ENCODE measurements around the gene TMIE. TPM values are rescaled to one million over a fixed set of nuclear protein-coding genes. Genes with fewer than 3 reads are reported as not detected.
"Not testable (repeated sequence)": the region's sequence is repeated elsewhere in the genome, so short reads cannot be mapped to it uniquely, and the experiment has no call there.

TMIE gene
- total and polyA plus RNA-seq, 2 donors = 0.26 to 1.0 TPM

DNA sequence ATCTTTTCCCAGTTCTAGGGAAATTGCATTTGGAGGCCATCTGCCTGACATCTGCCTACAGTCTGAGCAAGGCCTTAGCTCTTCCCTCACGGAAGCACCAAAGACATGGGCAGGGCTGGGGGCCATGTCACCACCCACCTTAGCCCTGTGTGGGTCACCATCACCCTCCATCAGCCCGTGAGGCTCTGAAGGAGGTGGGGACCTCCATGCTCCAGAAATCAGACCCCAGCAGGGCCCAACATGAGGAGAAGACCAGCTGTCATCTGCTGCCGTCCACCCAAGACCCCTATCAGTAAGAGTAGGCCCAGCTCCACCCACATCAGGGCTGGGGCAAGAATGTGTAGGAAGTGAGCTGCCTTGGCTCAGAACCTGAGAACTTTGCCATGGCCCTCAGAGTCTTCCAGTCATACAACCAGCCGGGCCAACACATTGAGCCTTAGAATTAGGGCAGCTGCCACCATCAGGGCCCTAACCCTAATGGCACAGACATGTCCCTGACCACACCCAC is 1.9 kb downstream of the TMIE start:
- no peak for DNase-seq (ENCODE audit: extremely low spot score)
- Histone ChIP-seq H3K4me3 (ENCODE audit: low read depth, low read length) (no peak overlapping the region), H3K27ac (ENCODE audit: low read depth) (no peak overlapping the region), H3K4me1 (ENCODE audit: insufficient read depth) (no peaks in the 10 kb centered on the region), H3K36me3 (ENCODE audit: insufficient read depth) (no peaks in the 10 kb centered on the region)
- 94% methylated on average over 4 of the region's 4 CpGs for WGBS

GRCh38 chr3:46704346-46704745 is 3.2 kb downstream of the TMIE start:
- H3K36me3 ChIP-seq (ENCODE audit: insufficient read depth); H3K27ac ChIP-seq (ENCODE audit: low read depth); DNase-seq (ENCODE audit: extremely low spot score); H3K4me1 ChIP-seq (ENCODE audit: insufficient read depth); H3K4me3 ChIP-seq (ENCODE audit: low read depth, low read length): not testable (repeated sequence)
- 42% methylated on average over 7 of the region's 7 CpGs for WGBS

GRCh38 chr3:46705022-46705530 is 3.9 kb downstream of the TMIE start:
- Histone ChIP-seq H3K4me3 (ENCODE audit: low read depth, low read length) (no peak overlapping the region), H3K36me3 (ENCODE audit: insufficient read depth) (no peaks in the 10 kb centered on the region), H3K27ac (ENCODE audit: low read depth) (no peak overlapping the region), H3K4me1 (ENCODE audit: insufficient read depth) (no peaks in the 10 kb centered on the region)
- DNase-seq (ENCODE audit: extremely low spot score) = no peak
- 22% methylated on average over 4 of the region's 4 CpGs for WGBS

- WGBS = 72% methylated on average over 19 of the region's 19 CpGs
- H3K4me1 ChIP-seq (ENCODE audit: insufficient read depth) = no peaks in the 10 kb centered on the region
- no peak overlapping the region for H3K27ac ChIP-seq (ENCODE audit: low read depth)
- no peaks in the 10 kb centered on the region for H3K36me3 ChIP-seq (ENCODE audit: insufficient read depth)
- no peak overlapping the region for H3K4me3 ChIP-seq (ENCODE audit: low read depth, low read length)
- no peak for DNase-seq (ENCODE audit: extremely low spot score)
Measured at GRCh38 chr3:46705751-46706552, 4.8 kb downstream of the TMIE start.

DNA sequence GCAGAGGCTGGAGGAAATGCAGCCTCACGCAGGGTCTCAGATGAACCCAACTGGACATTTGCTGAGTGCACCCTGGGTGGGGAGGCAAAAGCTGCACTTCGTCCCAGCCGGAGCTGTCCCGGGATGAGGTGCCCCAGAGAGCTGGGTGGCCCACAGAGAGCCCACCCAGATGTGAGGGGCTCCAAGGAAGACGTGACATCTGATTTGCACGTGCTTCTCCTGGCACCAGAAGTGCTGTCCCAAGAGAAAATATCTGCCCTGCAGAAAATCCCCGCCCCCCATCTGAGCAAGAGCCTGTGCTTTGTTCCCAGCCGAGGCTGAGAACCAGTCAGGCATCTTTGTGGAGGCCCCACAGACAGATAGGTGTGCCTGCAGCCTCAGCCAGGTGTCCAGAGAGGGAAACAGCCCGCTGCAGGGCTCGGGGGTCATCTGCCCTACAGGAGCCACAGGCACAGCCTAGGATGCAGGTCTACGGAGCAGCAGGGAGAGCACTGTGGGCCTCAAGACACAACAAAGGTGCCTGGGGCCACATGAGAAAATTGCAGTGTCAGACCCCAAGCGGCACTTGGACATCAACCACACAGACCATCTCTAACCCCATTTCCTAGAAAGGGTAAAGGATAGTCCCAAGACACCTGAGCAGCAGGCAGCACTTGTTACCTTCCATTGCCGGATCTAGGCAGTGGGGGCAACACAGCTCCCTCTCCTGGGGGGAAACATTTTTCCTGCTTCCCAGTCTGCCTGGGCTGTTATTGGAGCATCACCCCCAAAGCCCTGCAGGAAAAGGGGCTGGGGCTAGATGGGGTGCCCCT is 5.8 kb downstream of the TMIE start:
- WGBS = 72% methylated on average over 13 of the region's 13 CpGs
- H3K27ac ChIP-seq (ENCODE audit: low read depth) = no peak overlapping the region
- no peaks in the 10 kb centered on the region for H3K4me1 ChIP-seq (ENCODE audit: insufficient read depth)
- DNase-seq (ENCODE audit: extremely low spot score) = no peak
- H3K36me3 ChIP-seq (ENCODE audit: insufficient read depth) = no peaks in the 10 kb centered on the region
- no peak overlapping the region for H3K4me3 ChIP-seq (ENCODE audit: low read depth, low read length)

- WGBS = 90% methylated on average over 7 of the region's 7 CpGs
- H3K36me3 ChIP-seq (ENCODE audit: insufficient read depth) = no peaks in the 10 kb centered on the region
- DNase-seq (ENCODE audit: extremely low spot score) = no peak
- no peak overlapping the region for H3K4me3 ChIP-seq (ENCODE audit: low read depth, low read length)
- no peaks in the 10 kb centered on the region for H3K4me1 ChIP-seq (ENCODE audit: insufficient read depth)
- no peak overlapping the region for H3K27ac ChIP-seq (ENCODE audit: low read depth)
Measured at GRCh38 chr3:46707601-46708011, 6.4 kb downstream of the TMIE start.

DNA sequence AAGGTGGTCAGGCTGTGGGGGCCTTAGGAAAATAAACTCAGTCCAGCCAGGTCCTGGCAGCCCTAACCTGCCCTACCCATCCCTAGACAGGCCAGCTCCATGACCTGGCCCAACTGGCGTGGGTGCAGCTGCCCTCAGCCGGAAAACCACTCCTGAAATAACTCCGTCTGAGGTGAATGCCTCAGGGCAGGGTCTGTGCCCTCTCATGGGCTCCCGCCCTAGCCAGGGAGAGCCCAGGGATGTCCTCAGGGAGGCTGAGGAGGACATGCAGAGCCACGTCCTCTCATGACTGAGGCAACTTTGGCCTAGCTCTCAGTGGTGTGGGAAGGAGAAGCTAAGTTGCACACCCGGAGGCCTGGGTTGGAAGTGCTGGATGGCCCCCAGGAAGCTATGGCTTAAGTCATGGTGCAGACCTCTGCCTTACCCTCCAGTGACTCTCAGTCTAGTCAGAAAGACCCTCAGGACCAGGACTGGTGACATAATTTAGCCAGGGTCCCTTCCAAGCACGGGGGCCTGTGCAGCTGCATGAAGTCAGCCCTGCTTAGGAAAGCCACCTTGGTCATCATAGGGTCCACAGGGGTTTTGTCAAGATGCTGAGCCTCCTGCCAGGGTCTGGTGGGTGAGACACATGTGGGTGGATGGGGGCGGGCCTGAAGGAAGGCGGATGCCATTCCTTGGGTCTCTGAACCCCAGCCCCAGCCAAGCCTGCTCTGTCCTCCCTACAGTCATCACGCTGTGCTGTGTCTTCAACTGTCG is 7.4 kb downstream of the TMIE start:
- DNase-seq (ENCODE audit: extremely low spot score) = no peak
- H3K4me3 ChIP-seq (ENCODE audit: low read depth, low read length) = no peak overlapping the region

DNA sequence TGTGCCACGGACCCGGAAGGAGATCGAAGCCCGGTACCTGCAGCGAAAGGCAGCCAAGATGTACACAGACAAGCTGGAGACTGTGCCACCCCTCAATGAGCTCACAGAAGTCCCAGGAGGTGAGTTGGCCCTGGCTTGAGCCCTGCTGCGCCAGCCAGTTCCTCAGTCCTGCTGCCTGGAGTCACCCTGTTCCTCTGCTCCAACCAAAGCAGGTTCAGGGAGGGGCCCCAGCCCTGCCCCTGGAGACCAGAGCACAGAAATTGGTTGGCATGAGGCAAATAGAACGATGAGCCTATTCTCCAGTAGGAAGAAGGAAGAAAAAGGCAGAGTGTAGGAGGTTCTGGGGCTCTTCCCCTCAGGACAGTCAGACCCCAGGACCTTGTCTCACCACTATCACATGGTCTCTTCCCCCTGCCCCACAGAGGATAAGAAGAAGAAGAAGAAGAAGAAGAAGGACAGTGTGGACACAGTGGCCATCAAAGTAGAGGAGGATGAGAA is 8.0 kb downstream of the TMIE start:
- WGBS = 95% methylated on average over 7 of the region's 7 CpGs
- Histone ChIP-seq H3K4me1 (ENCODE audit: insufficient read depth) (no peaks in the 10 kb centered on the region), H3K36me3 (ENCODE audit: insufficient read depth) (no peaks in the 10 kb centered on the region), H3K27ac (ENCODE audit: low read depth) (no peak overlapping the region), H3K4me3 (ENCODE audit: low read depth, low read length) (no peak overlapping the region)
- DNase-seq (ENCODE audit: extremely low spot score) = no peak

More for the DNA sequence above, 7.4 kb downstream of the TMIE start:
- WGBS = 87% methylated on average over 11 of the region's 11 CpGs
- H3K36me3 ChIP-seq (ENCODE audit: insufficient read depth) = no peaks in the 10 kb centered on the region
- H3K4me1 ChIP-seq (ENCODE audit: insufficient read depth) = no peaks in the 10 kb centered on the region
- no peak overlapping the region for H3K27ac ChIP-seq (ENCODE audit: low read depth)

DNA sequence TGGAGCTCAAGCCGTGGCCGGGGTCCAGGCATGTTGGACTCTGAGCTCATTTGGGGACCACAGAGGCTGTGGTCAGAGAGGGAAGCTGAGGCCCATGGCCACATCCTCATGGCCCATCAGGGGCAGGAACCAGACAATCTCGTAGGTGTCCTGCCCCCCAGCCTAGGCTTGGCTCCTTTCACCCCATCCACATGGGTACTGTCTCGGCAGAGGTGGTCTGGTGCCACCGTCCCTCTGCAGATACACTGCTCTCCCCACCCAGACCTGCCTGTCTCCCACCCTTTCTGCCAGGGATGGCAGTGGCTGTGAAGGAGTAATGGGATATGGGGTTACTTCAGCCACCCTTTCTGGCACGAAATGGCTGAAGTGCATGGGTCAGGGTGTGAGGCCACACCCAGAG is 8.5 kb downstream of the TMIE start:
- Histone ChIP-seq H3K27ac (ENCODE audit: low read depth) (no peak overlapping the region), H3K36me3 (ENCODE audit: insufficient read depth) (no peaks in the 10 kb centered on the region), H3K4me3 (ENCODE audit: low read depth, low read length) (no peak overlapping the region), H3K4me1 (ENCODE audit: insufficient read depth) (no peaks in the 10 kb centered on the region)
- WGBS = 94% methylated on average over 6 of the region's 6 CpGs
- no peak for DNase-seq (ENCODE audit: extremely low spot score)

GRCh38 chr3:46710229-46710628 is 9.0 kb downstream of the TMIE start:
- Histone ChIP-seq H3K4me1 (ENCODE audit: insufficient read depth) (no peaks in the 10 kb centered on the region), H3K4me3 (ENCODE audit: low read depth, low read length) (no peak overlapping the region), H3K27ac (ENCODE audit: low read depth) (no peak overlapping the region), H3K36me3 (ENCODE audit: insufficient read depth) (no peaks in the 10 kb centered on the region)
- no peak for DNase-seq (ENCODE audit: extremely low spot score)
- WGBS = 83% methylated on average over 7 of the region's 7 CpGs

DNA sequence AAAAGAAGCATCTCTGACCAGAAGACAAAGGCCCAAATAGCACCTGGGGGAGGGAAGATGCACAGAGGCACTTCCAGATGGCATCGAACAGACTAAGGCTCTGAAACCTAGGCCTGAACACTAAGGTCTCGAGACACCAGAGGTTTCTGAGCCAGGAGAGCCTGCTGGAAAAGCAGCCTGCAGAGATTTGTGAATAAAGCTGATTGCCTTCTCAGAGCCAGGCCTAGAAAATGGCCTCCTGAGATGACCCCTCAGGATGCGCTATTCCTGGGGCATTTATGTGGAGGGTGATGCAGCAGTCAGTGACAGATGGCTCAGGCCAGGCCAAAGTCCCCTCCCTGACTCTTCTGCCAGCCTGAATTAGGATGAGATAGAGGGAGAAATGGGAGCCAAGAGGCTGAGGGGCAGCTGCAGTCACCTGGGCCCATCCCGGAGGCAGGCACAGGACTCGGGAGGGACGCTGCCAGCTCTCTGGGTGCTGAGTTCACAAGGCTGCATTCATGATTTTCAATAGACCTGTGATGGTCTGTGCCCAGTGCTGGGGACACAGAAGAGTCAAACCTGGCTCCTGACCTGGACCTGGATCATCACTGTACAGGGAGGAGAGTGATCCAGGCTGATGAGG is 9.6 kb downstream of the TMIE start:
- no peak for DNase-seq (ENCODE audit: extremely low spot score)

DNA sequence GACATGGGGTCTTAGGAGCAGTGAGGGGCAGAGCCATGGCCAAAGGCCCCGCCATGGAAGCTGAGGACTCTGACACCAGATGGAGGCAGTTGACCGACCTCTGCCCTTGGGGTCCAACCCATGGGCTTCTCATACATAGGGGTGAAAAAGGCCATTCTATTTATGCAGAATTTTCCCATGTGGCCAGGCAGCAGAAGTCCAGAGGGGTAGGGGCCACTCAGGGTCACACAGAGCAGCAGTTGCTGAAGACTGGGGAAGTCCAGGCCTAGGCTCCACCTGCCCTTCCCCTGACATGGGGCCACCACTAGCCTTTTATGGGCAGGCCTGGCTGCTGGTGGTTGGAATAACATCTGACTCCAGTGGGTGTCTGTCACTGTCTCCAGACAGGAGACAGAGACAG is 10.1 kb downstream of the TMIE start:
- no peak for DNase-seq (ENCODE audit: extremely low spot score)
- Histone ChIP-seq H3K4me3 (ENCODE audit: low read depth, low read length) (no peak overlapping the region), H3K4me1 (ENCODE audit: insufficient read depth) (no peaks in the 10 kb centered on the region), H3K27ac (ENCODE audit: low read depth) (no peak overlapping the region), H3K36me3 (ENCODE audit: insufficient read depth) (no peaks in the 10 kb centered on the region)
- WGBS = 97% methylated on average over 2 of the region's 2 CpGs

More for the DNA sequence above, 9.6 kb downstream of the TMIE start:
- WGBS = 95% methylated on average over 6 of the region's 6 CpGs
- Histone ChIP-seq H3K4me3 (ENCODE audit: low read depth, low read length) (no peak overlapping the region), H3K27ac (ENCODE audit: low read depth) (no peak overlapping the region), H3K36me3 (ENCODE audit: insufficient read depth) (no peaks in the 10 kb centered on the region), H3K4me1 (ENCODE audit: insufficient read depth) (no peaks in the 10 kb centered on the region)

DNA sequence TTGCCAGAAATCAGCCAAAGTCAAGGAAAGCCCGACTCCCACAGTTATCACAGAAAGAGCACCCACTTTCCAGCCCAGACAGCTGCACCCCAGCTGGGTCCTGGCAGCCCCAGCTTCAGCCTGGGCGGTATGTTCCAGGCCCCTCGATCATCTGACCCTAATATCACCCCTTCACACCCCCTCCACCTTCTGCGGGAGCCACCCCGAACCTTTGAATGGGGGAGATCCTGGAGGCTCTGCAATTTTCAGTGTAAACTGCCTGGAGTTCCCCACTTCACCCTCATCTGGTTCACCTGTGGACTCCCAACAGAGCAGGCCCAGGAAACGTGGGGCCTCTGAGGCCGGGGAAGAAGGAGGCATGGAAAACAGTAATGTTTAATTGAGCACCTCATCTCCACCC is 10.6 kb downstream of the TMIE start:
- WGBS = 78% methylated on average over 7 of the region's 7 CpGs
- H3K36me3 ChIP-seq (ENCODE audit: insufficient read depth) = no peaks in the 10 kb centered on the region
- H3K4me3 ChIP-seq (ENCODE audit: low read depth, low read length) = no peak overlapping the region
- no peaks in the 10 kb centered on the region for H3K4me1 ChIP-seq (ENCODE audit: insufficient read depth)
- no peak overlapping the region for H3K27ac ChIP-seq (ENCODE audit: low read depth)
- no peak for DNase-seq (ENCODE audit: extremely low spot score)
